Glutamatergic neuron (in vitro differentiated cells): ENCODE results near the gene IGFLR1. TPM values are rescaled to one million over a fixed set of nuclear protein-coding genes. Genes with fewer than 3 reads are reported as not detected.
A peak's percentile ranks its signal among the peaks of the same experiment; 100 is the strongest.

Experiments
- DNase-seq: peaks from one replicate; pipeline ENCODE4 v3.0.0; 2022
- H3K27ac Mint-ChIP-seq: one replicate; pipeline ENCODE4 v1.8.0; 2020; ENCODE audit warnings: mild to moderate bottlenecking, mixed read lengths, inconsistent platforms; ENCODE audit not compliant: unreplicated experiment
- H3K27me3 Mint-ChIP-seq: one replicate; pipeline ENCODE4 v1.8.0; 2020; ENCODE audit warnings: mild to moderate bottlenecking, moderate library complexity, mixed read lengths, inconsistent platforms; ENCODE audit not compliant: unreplicated experiment
- H3K36me3 Mint-ChIP-seq: one replicate; pipeline ENCODE4 v1.8.0; 2020; ENCODE audit warnings: mild to moderate bottlenecking, mixed read lengths, inconsistent platforms; ENCODE audit not compliant: unreplicated experiment
- H3K4me1 Mint-ChIP-seq: one replicate; pipeline ENCODE4 v1.8.0; 2020; ENCODE audit warnings: mild to moderate bottlenecking, low read depth, mixed read lengths, inconsistent platforms; ENCODE audit not compliant: unreplicated experiment
- H3K4me3 Mint-ChIP-seq: one replicate; pipeline ENCODE4 v1.8.0; 2020; ENCODE audit warnings: mild to moderate bottlenecking, mixed read lengths, inconsistent platforms; ENCODE audit not compliant: unreplicated experiment
- H3K9me3 Mint-ChIP-seq: one replicate; pipeline ENCODE4 v1.8.0; 2020; ENCODE audit warnings: mild to moderate bottlenecking, moderate library complexity, mixed read lengths, inconsistent platforms; ENCODE audit not compliant: unreplicated experiment
- CTCF ChIP-seq: fragments of 200-600 bp; sonication (generic); IDR thresholded peaks from one replicate; pipeline ENCODE4 v1.5.0; 2021; ENCODE audit not compliant: partially characterized antibody, unreplicated experiment
- total RNA-seq: library from RNA; stranded (reverse); fragmentation: NEBNext Ultra II Directional; extraction: Animal tissue kit (Norgen Biotek cat#: 25700); gene quantifications from one replicate; pipeline ENCODE4 v1.2.1, GENCODE V29; 2021; ENCODE audit not compliant: unreplicated experiment

Gene IGFLR1
- total RNA-seq, 1 donor from 2014 or later: 4.7 TPM

DNA sequence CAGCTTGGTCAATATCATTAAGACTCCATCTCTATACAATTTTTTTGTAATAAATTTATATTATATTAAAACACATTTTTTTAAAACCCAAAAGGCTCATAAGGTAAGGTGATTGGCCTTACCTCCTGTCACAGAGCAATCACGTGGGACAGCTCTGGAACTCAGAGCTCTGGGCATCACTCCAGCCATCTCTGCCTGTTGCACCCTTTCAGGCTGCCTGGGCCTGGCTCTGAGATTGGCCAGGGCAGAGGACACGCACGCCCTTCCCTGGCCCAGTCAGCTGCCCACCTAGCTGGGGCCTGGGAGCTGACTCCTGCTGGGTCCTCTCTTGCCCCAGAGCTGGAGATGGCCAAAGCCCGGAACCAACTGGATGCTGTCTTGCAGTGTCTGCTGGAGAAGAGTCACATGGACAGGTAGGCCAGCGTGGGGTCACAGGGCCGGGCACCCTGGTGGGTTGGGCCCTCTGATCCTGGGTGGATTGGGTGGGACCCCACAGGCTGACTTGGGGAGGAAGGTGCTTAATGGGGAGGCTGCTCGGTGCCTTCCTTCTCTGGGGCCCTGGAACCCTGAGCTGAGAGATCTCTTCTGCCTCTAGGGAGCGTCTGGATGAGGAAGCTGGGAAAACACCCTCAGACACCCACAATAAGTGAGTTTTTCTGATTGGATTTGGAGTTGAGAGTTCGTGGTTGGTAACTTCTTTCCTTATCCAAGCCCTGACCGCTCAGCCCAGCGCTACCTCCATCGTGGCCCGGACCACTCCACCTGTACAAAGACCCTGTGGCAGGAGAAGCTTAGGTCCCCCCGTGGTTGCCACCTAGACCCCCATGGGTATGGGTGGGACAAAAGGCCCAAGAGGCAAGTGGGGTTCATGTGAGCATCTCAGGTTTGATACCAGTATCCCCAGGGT, 9.8 kb upstream of the IGFLR1 start:
- Mint-ChIP-seq H3K4me3 (no peak overlapping the region), H3K4me1 (peaks cover 18% of the 10 kb centered on the region), H3K27me3 (peaks cover 21% of the 10 kb centered on the region), H3K27ac (no peak overlapping the region), H3K9me3 (peaks cover 11% of the 10 kb centered on the region), H3K36me3 (no peaks in the 10 kb centered on the region)
- no peak for DNase-seq
- TF ChIP-seq CTCF: no peak

DNA sequence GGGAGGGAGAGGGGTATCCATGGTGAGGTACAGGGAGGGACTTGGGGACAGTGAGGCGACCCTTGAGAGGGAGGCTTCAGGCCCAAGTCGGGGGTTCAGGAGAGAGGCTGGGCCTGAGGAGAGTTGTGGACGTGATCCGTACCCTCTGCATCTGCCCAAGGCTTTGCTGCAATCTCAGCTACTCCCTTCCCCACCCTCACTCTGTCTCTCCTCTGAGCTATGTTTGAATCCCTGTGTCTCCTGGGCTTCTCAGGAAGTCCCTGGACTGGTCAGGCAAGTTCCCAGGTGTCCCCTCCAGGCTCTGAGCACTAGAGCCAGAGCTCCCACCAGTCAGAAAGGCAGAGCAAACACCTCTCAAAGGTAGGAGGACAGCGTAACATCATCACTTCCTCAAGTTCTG, 7.9 kb upstream of the IGFLR1 start:
- Mint-ChIP-seq H3K27ac (no peak overlapping the region), H3K4me1 (peaks cover 14% of the 10 kb centered on the region), H3K4me3 (peak overlapping the region; percentile 50), H3K27me3 (peaks cover 16% of the 10 kb centered on the region), H3K9me3 (peaks cover 6% of the 10 kb centered on the region), H3K36me3 (no peaks in the 10 kb centered on the region)
- TF ChIP-seq CTCF: no peak
- no peak for DNase-seq

DNA sequence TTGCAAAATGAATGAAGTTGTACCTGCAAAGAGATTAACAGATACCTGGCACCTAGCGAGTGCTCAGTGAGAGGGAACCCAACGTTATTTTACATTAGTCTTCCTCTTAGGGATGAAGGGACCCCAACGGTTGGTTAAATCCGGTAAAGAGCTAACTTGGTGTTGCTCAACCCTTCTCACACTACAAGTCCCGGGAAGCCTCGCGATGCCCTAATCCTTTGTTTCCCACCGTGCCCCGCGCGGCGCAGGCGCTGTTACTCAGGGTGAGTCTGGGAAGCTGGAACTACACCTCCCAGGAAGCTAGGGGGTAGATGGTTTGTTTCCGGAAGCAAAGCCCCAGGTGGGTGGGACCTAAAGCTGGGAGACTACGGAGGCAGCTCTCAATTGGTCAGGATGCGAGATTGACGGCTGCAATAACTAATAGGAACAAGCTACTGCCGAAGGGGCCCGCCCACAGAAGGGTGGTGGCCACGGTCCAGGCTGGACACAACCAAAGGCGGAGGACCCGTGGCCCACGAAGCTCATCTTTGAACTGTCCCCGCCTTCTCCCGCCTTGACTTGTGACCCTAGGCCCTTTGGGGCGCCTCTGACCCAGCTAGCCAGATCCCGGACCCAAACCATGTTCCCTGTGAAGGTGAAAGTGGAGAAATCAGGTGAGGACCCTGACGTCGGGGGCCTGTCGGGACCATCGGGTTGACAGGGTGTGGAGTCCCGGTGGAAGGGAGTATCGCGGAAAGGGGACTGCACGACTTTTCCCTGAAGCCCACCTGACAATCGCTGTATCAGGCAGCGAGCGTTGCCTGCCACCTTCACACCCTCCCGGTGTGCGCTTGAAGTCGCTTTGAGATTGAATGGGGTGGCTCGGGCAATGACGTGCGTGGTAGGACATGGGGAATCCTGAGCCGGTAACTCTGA, 6.1 kb upstream of the IGFLR1 start, which contains the start of gene LIN37:
TSS of gene LIN37 (plus strand) at position 471 of the 915 bp plus-strand sequence. CDS start at position 620, 149 bp downstream.
- Mint-ChIP-seq H3K9me3 (peaks cover 5% of the 10 kb centered on the region), H3K27me3 (peaks cover 6% of the 10 kb centered on the region), H3K4me1 (peaks cover 10% of the 10 kb centered on the region), H3K4me3 (peak within 1 kb of the TSS; percentile 93), H3K27ac (peak within 1 kb of the TSS; percentile 73), H3K36me3 (no peaks in the 10 kb centered on the region)
- peak; percentile 98 for DNase-seq
- TF ChIP-seq CTCF: no peak

DNA sequence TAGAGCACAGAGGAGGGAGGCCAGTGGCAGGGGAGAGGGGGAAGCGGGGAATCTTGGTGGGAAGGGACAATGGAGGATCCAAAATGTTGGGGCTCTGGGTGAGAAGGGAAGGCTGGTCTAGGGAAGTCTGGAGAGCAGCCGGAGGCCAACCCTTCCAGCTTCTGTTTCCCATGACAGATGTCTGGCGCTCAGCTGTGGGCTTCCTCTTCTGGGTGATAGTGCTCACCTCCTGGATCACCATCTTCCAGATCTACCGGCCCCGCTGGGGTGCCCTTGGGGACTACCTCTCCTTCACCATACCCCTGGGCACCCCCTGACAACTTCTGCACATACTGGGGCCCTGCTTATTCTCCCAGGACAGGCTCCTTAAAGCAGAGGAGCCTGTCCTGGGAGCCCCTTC, 4.3 kb upstream of the IGFLR1 start:
- peak overlapping the region; percentile 98 for H3K4me3 Mint-ChIP-seq
- peaks cover 10% of the 10 kb centered on the region for H3K4me1 Mint-ChIP-seq
- no peaks in the 10 kb centered on the region for H3K36me3 Mint-ChIP-seq
- peaks cover 10% of the 10 kb centered on the region for H3K9me3 Mint-ChIP-seq
- no peak for TF ChIP-seq CTCF
- DNase-seq: no peak
- H3K27me3 Mint-ChIP-seq: peaks cover 5% of the 10 kb centered on the region
- peak overlapping the region; percentile 96 for H3K27ac Mint-ChIP-seq
